ENCODE data around the gene ITIH5. TPM values are rescaled to one million over a fixed set of nuclear protein-coding genes. Genes with fewer than 3 reads are reported as not detected.

ITIH5 gene
- total RNA-seq, 1 experiment from 2014 or later, result 5.2 TPM

- no peaks in the 10 kb centered on the region for H3K27me3 Mint-ChIP-seq (ENCODE audit: unreplicated experiment)
- no peaks in the 10 kb centered on the region for H3K9me3 Mint-ChIP-seq (ENCODE audit: low read depth, unreplicated experiment)
- no peak overlapping the region for H3K4me3 Mint-ChIP-seq (ENCODE audit: low read depth, unreplicated experiment)
- no peaks in the 10 kb centered on the region for H3K4me1 Mint-ChIP-seq (ENCODE audit: low read depth, unreplicated experiment)
- CTCF ChIA-PET, result no interaction called here
- no peak overlapping the region for H3K27ac Mint-ChIP-seq (ENCODE audit: unreplicated experiment)
- no peak for DNase-seq
- TF ChIP-seq CTCF (IDR thresholded peaks at IDR 0.05; ENCODE audit: unreplicated experiment), result no peak
- intact Hi-C loops (cut with micrococcal nuclease; ENCODE audit: unreplicated experiment), result no loop called here
- no peaks in the 10 kb centered on the region for H3K36me3 Mint-ChIP-seq (ENCODE audit: insufficient read depth, unreplicated experiment)
- BruUV-seq (replicated peaks), result no TSS peak
Measured at GRCh38 chr10:7610651-7611389, 55.9 kb downstream of the ITIH5 start.

- intact Hi-C loops (cut with micrococcal nuclease; ENCODE audit: unreplicated experiment), result no loop called here
- H3K36me3 Mint-ChIP-seq (ENCODE audit: insufficient read depth, unreplicated experiment), result no peaks in the 10 kb centered on the region
- no peaks in the 10 kb centered on the region for H3K4me1 Mint-ChIP-seq (ENCODE audit: low read depth, unreplicated experiment)
- peaks cover 7% of the 10 kb centered on the region for H3K27me3 Mint-ChIP-seq (ENCODE audit: unreplicated experiment)
- no peak overlapping the region for H3K4me3 Mint-ChIP-seq (ENCODE audit: low read depth, unreplicated experiment)
- DNase-seq, result no peak
- BruUV-seq (replicated peaks), result no TSS peak
- no peaks in the 10 kb centered on the region for H3K9me3 Mint-ChIP-seq (ENCODE audit: low read depth, unreplicated experiment)
- no peak for TF ChIP-seq CTCF (IDR thresholded peaks at IDR 0.05; ENCODE audit: unreplicated experiment)
- H3K27ac Mint-ChIP-seq (ENCODE audit: unreplicated experiment), result no peak overlapping the region
- CTCF ChIA-PET, result no interaction called here
Measured at GRCh38 chr10:7610026-7610425, 56.7 kb downstream of the ITIH5 start.

GRCh38 chr10:7609556-7609955 lies 57.2 kb downstream of the ITIH5 start:
- no peak overlapping the region for H3K4me3 Mint-ChIP-seq (ENCODE audit: low read depth, unreplicated experiment)
- intact Hi-C loops (cut with micrococcal nuclease; ENCODE audit: unreplicated experiment), result no loop called here
- no peaks in the 10 kb centered on the region for H3K9me3 Mint-ChIP-seq (ENCODE audit: low read depth, unreplicated experiment)
- no peak overlapping the region for H3K27ac Mint-ChIP-seq (ENCODE audit: unreplicated experiment)
- DNase-seq, result no peak
- BruUV-seq (replicated peaks), result no TSS peak
- H3K36me3 Mint-ChIP-seq (ENCODE audit: insufficient read depth, unreplicated experiment), result no peaks in the 10 kb centered on the region
- no peak for TF ChIP-seq CTCF (IDR thresholded peaks at IDR 0.05; ENCODE audit: unreplicated experiment)
- CTCF ChIA-PET, result no interaction called here
- peaks cover 12% of the 10 kb centered on the region for H3K27me3 Mint-ChIP-seq (ENCODE audit: unreplicated experiment)
- no peaks in the 10 kb centered on the region for H3K4me1 Mint-ChIP-seq (ENCODE audit: low read depth, unreplicated experiment)

DNA sequence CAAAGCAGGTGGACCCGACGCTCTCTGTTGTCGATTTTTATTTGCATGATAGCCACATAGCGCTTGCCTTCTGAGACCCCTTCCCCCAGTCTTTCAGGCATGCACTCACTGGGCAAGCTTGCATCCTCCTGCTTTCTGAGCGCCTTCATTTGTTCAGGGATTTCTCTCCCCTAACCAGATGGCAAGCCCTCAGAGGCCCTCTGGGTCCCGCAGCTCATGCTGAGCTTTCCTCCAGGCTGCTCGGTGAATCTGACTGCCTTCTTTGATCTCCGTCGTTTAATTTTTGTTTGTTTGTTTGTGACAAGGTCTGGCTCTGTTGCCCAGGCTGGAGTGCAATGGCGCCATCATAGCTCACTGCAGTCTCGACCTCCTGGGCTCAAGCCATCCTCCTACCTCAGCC lies 58.8 kb downstream of the ITIH5 start:
- no TSS peak for BruUV-seq (replicated peaks)

More for the DNA sequence above, 58.8 kb downstream of the ITIH5 start:
- no peak overlapping the region for H3K4me3 Mint-ChIP-seq (ENCODE audit: low read depth, unreplicated experiment)
- H3K27ac Mint-ChIP-seq (ENCODE audit: unreplicated experiment), result no peak overlapping the region
- DNase-seq, result no peak
- H3K4me1 Mint-ChIP-seq (ENCODE audit: low read depth, unreplicated experiment), result no peaks in the 10 kb centered on the region
- intact Hi-C loops (cut with micrococcal nuclease; ENCODE audit: unreplicated experiment), result no loop called here
- H3K36me3 Mint-ChIP-seq (ENCODE audit: insufficient read depth, unreplicated experiment), result no peaks in the 10 kb centered on the region
- H3K9me3 Mint-ChIP-seq (ENCODE audit: low read depth, unreplicated experiment), result no peaks in the 10 kb centered on the region
- peaks cover 18% of the 10 kb centered on the region for H3K27me3 Mint-ChIP-seq (ENCODE audit: unreplicated experiment)
- no peak for TF ChIP-seq CTCF (IDR thresholded peaks at IDR 0.05; ENCODE audit: unreplicated experiment)
- CTCF ChIA-PET, result no interaction called here
